Activated T-cell treated with anti-CD3 and anti-CD28 coated beads, Interleukin-2, amount 50 U/mL, for 72 hours (primary cell): ENCODE measurements around the gene ABHD17C. TPM values are rescaled to one million over a fixed set of nuclear protein-coding genes. Genes with fewer than 3 reads are reported as not detected.
A peak's percentile ranks its signal among the peaks of the same experiment; 100 is the strongest.

Experiments used
- ATAC-seq, 2 donors: fragments of 150-1000 bp; cut with Tn5 transposase; replicated peaks in 1 of 2; 2 replicates each; pipeline ENCODE4 v1.10.0; 2021; ENCODE audit warnings: moderate library complexity in 2 of 2, mild to moderate bottlenecking in 1 of 2
- DNase-seq, 2 donors: peaks; one replicate each; pipeline ENCODE4 v3.0.0; 2021 to 2022; ENCODE audit warnings: mixed read lengths in 1 of 2
- H3K27ac Mint-ChIP-seq: one replicate; pipeline ENCODE4 v1.8.0; 2022; ENCODE audit warnings: mild to moderate bottlenecking, moderate library complexity, mixed read lengths
- H3K27me3 Mint-ChIP-seq: one replicate; pipeline ENCODE4 v1.8.0; 2022; ENCODE audit warnings: low read depth, mixed read lengths
- H3K36me3 Mint-ChIP-seq, 2 donors: one replicate each; pipeline ENCODE4 v1.8.0; 2022; ENCODE audit warnings: mixed read lengths in 2 of 2, mild to moderate bottlenecking in 1 of 2; ENCODE audit not compliant: insufficient read depth in 2 of 2
- H3K4me1 Mint-ChIP-seq: one replicate; pipeline ENCODE4 v1.8.0; 2022; ENCODE audit warnings: low read depth, mixed read lengths
- H3K4me3 Mint-ChIP-seq, 2 donors: one replicate each; pipeline ENCODE4 v1.8.0; 2022; ENCODE audit warnings: mild to moderate bottlenecking in 2 of 2, mixed read lengths in 2 of 2, moderate library complexity in 2 of 2
- H3K9me3 Mint-ChIP-seq, 2 donors: one replicate each; pipeline ENCODE4 v1.8.0; 2022; ENCODE audit warnings: mixed read lengths in 2 of 2
- total RNA-seq, 2 donors: library from RNA; stranded (reverse); gene quantifications; one replicate each; pipeline ENCODE4 v1.2.3, GENCODE V29; 2022

The ABHD17C gene
- total RNA-seq, 2 donors from 2014 or later = 7.0 to 9.1 TPM

DNA sequence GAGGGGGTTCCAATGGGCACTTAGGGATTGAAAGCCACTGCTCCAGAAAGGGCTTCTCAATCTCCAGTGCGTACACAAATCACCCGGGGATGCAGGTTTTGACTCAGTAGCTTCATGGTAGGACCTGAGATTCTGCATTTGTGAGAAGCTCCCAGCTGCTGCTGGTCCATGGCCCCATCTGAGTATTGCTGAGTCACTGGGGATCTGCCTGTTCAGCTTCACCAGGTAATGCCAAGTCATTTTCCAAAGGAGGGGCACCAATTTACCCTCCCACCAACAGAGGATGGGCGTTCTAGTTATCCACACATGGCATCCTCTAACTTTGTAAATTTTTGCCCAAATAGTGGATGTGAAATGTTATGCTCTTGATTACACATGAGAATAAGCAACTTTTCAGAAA lies 71.2 kb downstream of the ABHD17C start:
- Mint-ChIP-seq H3K27me3 (peaks cover 14% of the 10 kb centered on the region), H3K27ac (no peak overlapping the region), H3K36me3 (no peaks in the 10 kb centered on the region), H3K4me3 (no peak overlapping the region), H3K9me3 (no peaks in the 10 kb centered on the region), H3K4me1 (no peaks in the 10 kb centered on the region)
- no peak for DNase-seq
- ATAC-seq = no peak

DNA sequence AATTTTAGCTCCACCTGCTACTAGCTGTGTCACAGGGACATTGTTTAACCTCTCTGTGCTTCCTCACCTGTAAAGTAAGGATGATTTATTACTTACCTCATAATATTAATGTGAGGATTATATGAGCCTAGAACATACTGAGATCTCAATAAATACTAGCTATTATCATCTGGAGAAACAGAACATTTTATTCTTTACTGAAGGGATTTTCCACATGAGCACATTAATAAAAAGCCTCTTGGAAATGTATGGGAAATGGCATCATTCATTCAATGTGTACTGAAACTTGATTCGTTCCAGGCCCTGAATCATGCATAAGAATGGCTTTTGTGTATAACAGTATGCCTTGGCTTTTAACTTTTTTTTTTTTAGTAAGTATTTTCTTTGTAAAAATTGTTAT lies 73.0 kb downstream of the ABHD17C start:
- ATAC-seq (no peak), DNase-seq (no peak)
- Mint-ChIP-seq H3K36me3 (no peaks in the 10 kb centered on the region), H3K9me3 (no peaks in the 10 kb centered on the region), H3K4me1 (no peaks in the 10 kb centered on the region), H3K27me3 (peaks cover 14% of the 10 kb centered on the region), H3K27ac (no peak overlapping the region), H3K4me3 (no peak overlapping the region)

DNA sequence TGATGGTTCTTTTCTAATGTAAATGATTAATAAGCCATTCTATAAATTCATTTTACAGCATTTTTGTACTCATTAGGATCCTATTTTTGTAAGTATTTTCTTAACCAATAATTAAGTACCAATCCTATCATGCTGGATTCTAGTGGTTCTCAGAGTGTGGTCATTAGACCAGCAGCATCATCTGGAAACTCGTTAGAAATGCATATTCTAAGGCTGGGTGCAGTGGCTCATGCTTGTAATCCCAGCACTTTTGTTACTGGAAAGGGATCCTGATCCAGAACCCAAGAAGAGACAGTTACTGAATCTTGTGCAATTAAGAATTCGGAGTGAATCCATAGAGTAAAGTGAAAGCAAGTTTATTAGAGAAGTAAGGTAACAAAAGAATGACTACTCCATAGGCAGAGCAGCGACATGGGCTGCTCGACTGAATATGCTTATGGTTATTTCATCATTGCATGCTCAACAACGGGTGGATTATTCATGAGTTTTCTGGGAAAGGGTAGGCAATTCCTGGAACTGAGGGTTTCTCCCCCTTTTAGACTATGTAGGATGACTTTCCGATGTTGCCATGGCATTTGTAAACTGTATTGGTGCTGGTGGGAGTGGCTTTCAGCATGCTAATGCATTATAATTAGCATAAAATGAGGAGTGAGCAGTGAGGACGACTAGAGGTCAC lies 74.2 kb downstream of the ABHD17C start:
- ATAC-seq (no peak), DNase-seq (no peak)
- H3K27ac Mint-ChIP-seq = no peak overlapping the region
- no peaks in the 10 kb centered on the region for H3K9me3 Mint-ChIP-seq
- no peak overlapping the region for H3K4me3 Mint-ChIP-seq
- peaks cover 19% of the 10 kb centered on the region for H3K27me3 Mint-ChIP-seq
- no peaks in the 10 kb centered on the region for H3K4me1 Mint-ChIP-seq
- H3K36me3 Mint-ChIP-seq = no peaks in the 10 kb centered on the region

DNA sequence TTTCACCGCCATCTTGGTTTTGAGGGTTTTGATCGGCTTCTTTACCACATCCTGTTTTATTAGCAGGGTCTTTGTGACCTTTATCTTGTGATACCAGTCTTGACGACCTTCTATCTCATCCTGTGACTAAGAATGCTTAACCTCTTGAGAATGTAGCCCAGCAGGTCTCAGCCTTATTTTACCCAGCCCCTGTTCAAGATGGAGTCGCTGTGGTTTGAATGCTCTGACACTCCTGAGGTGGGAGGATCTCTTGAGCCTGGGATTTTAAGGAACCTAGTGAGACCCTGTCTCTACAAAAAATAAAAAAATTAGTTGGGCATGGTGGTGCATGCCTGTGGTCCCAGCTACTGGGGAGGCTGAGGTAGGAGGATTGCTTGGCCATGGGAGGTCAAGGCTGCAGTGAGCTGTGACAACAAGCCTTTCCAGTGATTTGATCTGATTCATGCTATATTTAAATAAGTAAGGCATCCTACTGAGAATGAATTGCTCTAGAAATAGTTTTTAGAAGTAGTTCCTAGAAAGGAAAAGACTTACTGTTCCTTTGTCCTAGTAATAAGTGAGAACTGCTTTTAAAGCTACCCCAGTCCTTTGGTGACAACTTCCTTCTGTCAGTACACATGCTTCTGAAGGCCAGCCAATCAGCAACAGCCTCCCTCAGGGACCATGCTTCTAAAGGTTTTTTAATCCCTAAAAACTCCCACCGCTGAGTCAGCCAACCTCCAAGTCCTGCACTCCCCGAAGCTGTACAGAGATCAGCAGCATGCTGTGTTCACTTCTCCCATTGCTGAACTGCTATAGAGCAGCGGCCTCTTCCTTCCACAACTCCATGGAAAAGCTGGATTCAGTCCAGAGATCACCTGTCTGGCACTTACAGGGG lies 75.0 kb downstream of the ABHD17C start:
- peaks cover 25% of the 10 kb centered on the region for H3K27me3 Mint-ChIP-seq

DNA sequence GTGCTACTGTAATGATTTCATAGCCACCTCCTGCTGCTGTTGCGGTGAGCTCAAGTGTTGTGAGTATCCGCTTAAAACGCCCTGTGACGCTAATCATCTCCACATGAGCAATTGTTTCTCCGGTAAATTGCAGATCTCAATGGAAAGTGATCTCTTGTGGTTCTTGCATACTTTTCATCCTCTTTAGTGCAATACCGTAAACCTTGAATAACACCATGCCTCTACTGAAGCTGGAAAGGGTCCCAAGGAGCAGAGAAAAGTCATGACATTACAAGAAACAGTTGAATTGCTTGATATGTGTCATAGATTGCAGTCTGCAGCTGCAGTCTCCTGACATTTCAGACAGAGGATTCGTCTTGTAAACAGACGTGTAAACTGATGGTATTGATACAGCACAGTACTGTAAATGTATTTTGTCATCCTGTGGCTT lies 78.0 kb downstream of the ABHD17C start:
- Mint-ChIP-seq H3K4me3 (no peak overlapping the region), H3K36me3 (no peaks in the 10 kb centered on the region), H3K27ac (no peak overlapping the region), H3K9me3 (no peaks in the 10 kb centered on the region), H3K4me1 (no peaks in the 10 kb centered on the region), H3K27me3 (peaks cover 42% of the 10 kb centered on the region)
- DNase-seq = no peak
- ATAC-seq = no peak

More for the DNA sequence above, 75.0 kb downstream of the ABHD17C start:
- Mint-ChIP-seq H3K36me3 (no peaks in the 10 kb centered on the region), H3K4me1 (no peaks in the 10 kb centered on the region), H3K9me3 (no peaks in the 10 kb centered on the region), H3K4me3 (no peak overlapping the region), H3K27ac (no peak overlapping the region)
- DNase-seq (no peak), ATAC-seq (no peak)

DNA sequence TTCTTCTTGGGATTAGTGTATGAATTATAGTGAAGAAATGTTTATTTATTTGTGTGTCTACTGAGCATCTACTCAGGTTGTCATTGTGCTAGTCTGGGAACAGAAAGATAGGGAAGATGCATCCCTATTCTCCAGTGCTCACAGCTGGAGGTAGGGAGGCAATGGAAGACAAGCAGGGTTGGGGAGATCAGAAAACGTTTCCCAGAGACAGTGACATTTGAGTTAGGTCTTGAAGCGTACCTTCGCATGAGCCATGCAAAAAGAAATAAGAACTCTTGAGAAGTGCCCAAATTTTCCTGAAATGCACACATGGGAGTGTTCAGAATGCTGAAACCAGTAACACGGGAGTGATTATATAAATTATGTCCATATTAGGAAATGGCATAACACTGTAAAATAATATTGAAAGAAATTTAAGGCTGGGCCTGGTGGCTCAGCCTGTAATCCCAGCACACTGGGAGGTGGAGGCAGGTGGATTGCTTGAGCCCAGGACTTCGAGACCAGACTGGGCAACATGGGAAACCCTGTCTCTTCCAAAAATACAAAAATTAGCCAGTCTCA lies 78.8 kb downstream of the ABHD17C start:
- DNase-seq (no peak), ATAC-seq (no peak)
- H3K36me3 Mint-ChIP-seq = no peaks in the 10 kb centered on the region
- H3K27ac Mint-ChIP-seq = no peak overlapping the region
- no peaks in the 10 kb centered on the region for H3K4me1 Mint-ChIP-seq
- no peaks in the 10 kb centered on the region for H3K9me3 Mint-ChIP-seq
- no peak overlapping the region for H3K4me3 Mint-ChIP-seq
- H3K27me3 Mint-ChIP-seq = peaks cover 42% of the 10 kb centered on the region

DNA sequence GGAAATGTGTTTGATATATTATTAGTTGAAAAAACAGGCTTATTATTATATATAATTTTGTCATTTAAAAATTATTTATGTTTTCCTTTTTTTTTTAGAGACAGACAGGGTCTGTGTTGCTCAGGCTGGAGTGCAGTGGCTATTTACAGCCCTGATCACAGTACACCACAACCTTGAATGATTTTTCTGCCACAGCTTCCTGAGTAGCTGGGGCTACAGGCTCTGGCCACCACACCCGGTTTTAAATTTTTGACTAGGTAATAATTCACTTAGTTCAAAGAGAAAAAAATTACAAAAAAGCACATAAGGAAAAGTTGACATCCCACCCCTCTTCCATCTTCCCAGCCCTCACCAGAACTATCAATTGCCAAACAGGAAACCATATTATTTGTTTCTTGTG lies 79.4 kb downstream of the ABHD17C start:
- Mint-ChIP-seq H3K4me1 (peaks cover 1% of the 10 kb centered on the region), H3K4me3 (no peak overlapping the region), H3K9me3 (no peaks in the 10 kb centered on the region), H3K27me3 (peaks cover 37% of the 10 kb centered on the region), H3K36me3 (no peaks in the 10 kb centered on the region), H3K27ac (no peak overlapping the region)
- ATAC-seq (no peak), DNase-seq (no peak)

DNA sequence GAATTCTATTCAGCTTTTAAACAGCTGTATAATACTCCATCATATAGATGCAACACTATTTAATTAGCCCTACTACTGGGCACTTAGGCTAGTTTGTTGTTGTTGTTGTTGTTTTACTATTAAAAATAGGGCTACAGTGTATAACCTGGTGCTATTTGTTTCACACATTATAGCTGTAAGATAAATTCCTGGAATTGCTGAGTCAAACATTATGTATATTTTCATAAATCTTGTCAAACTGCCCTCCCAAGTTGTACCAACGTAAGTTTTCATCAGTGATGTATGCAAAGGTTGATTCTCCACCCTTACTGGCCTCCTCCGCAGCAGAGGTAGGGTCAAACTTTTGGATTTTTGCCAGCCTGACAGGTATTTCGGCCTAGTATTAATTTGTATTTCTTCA lies 80.2 kb downstream of the ABHD17C start:
- ATAC-seq = no peak
- Mint-ChIP-seq H3K27ac (no peak overlapping the region), H3K36me3 (no peaks in the 10 kb centered on the region)

DNA sequence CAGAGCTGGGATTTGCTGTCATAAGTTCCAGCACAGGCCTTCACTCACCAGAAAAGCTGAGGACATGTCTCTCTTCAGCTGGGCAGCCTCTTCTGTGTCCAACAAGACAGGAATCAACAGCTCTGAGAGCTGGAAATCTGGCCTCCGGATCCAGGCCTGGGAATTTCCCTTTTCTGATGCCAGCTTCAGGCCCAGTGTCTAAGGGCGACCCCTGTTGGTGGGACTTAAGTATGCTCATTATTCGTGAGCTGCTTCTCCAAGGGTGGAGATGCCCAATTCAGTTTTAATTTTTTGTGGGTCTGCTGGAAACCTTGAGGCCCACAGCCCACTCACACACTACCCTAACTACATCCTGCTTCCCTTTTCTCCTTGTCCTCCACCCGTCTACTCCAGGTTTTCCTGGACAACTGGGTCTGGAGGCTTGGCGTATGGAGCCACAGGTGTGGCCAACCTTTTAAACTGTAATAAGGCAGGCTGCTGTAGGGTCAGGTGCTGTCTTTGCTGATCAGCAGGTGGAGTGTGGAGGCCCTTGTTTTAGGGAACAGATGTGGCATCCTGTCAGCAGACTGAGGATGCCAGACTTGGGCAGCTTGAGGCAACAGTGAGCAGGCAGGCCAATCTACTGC lies 81.4 kb downstream of the ABHD17C start:
- Mint-ChIP-seq H3K27ac (no peak overlapping the region), H3K36me3 (no peaks in the 10 kb centered on the region), H3K27me3 (peaks cover 54% of the 10 kb centered on the region), H3K4me1 (peaks cover 12% of the 10 kb centered on the region), H3K9me3 (no peaks in the 10 kb centered on the region), H3K4me3 (no peak overlapping the region)
- DNase-seq (peak; percentile 68 to 73), ATAC-seq (no peak)

More for the DNA sequence above, 80.2 kb downstream of the ABHD17C start:
- peaks cover 10% of the 10 kb centered on the region for H3K4me1 Mint-ChIP-seq
- DNase-seq = no peak
- no peak overlapping the region for H3K4me3 Mint-ChIP-seq
- peaks cover 42% of the 10 kb centered on the region for H3K27me3 Mint-ChIP-seq
- H3K9me3 Mint-ChIP-seq = no peaks in the 10 kb centered on the region

DNA sequence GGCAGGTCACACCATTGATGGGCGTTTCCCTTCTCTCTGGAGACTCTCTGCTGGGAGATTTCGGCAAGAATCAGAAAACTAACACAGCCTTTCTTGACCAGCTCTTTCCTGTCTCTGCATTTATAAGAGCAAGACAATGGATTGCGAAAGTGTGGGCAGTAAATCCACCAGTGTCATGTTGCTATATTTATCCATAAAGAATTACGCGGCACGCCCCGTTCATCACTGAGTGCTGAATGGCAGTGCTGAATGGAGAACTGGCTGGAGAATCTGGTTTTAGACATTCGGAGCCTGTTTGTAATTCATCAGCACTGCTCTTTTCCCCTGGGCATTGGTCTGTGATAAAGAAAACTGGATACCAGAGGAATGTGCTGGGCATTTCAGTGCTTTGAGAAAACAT lies 82.0 kb downstream of the ABHD17C start:
- H3K36me3 Mint-ChIP-seq = no peaks in the 10 kb centered on the region
- DNase-seq (no peak), ATAC-seq (no peak)
- no peak overlapping the region for H3K27ac Mint-ChIP-seq
- peaks cover 60% of the 10 kb centered on the region for H3K27me3 Mint-ChIP-seq
- H3K4me1 Mint-ChIP-seq = peaks cover 12% of the 10 kb centered on the region
- H3K4me3 Mint-ChIP-seq = no peak overlapping the region
- H3K9me3 Mint-ChIP-seq = no peaks in the 10 kb centered on the region

DNA sequence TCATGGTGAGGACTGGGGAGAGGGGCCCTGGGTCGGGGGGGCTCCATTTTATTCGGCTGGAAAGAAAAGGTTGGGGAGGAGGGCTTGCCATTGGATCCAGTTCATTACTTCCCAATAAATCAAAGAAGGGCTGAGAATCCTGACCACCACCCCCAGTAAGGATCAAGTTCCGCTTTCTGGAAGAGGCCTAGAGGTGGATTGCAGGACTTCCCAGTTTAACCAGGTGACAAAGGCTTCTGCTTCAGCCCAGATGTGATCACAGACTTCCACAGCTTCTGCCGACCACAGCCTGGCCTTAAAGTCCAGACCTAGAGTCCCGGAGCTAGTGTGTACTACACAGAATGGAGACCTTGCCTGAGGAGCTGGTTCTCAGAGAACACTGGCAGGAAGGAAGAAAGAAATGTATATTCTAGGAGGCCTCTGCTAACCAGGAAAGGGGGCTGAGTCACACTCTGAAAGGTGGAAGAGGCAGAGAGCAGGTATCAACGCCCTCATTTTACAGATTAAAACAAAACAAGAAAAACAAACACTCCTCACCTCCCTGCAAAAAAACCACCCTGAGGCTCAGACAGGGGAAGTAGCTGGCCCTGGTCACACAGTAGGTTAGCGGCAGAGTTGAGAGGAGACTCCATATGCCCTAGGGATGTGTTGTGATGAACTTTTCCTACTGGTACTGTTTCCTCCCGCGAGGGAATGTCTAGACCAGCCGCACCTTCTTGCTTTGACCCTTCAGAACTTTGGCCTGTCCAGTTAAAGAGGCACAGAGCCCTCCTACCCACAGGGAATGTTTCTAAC lies 82.9 kb downstream of the ABHD17C start:
- peaks cover 68% of the 10 kb centered on the region for H3K27me3 Mint-ChIP-seq
- no peak for DNase-seq
- no peaks in the 10 kb centered on the region for H3K9me3 Mint-ChIP-seq
- H3K4me1 Mint-ChIP-seq = peaks cover 18% of the 10 kb centered on the region
- ATAC-seq = no peak
- H3K36me3 Mint-ChIP-seq = no peaks in the 10 kb centered on the region
- H3K27ac Mint-ChIP-seq = no peak overlapping the region
- no peak overlapping the region for H3K4me3 Mint-ChIP-seq

DNA sequence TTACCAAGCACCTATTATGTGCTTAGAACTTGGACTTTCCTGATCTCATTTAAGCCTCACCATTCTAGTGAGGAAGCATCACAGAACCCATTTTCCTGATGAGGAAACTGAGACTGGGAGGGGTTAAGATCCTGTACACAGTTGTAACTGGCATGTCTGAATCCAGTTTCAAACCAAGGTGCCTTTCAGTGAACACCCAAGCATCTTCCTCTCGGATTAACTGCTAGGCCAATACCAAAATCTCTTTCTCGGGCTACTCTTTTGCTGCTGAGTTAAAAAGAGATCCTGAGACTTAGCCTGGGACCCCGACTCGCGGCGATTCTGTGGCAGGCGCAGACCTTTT lies 83.5 kb downstream of the ABHD17C start:
- H3K27ac Mint-ChIP-seq = no peak overlapping the region
- no peak for DNase-seq
- no peak overlapping the region for H3K4me3 Mint-ChIP-seq
- H3K27me3 Mint-ChIP-seq = peaks cover 67% of the 10 kb centered on the region
- H3K9me3 Mint-ChIP-seq = no peaks in the 10 kb centered on the region
- no peaks in the 10 kb centered on the region for H3K36me3 Mint-ChIP-seq
- peaks cover 23% of the 10 kb centered on the region for H3K4me1 Mint-ChIP-seq
- ATAC-seq = no peak
